Bronchial epithelial cell (primary cell): ENCODE data around the gene ZMYND12. TPM values are rescaled to one million over a fixed set of nuclear protein-coding genes. Genes with fewer than 3 reads are reported as not detected.
A peak's percentile ranks its signal among the peaks of the same experiment; 100 is the strongest.

Source experiments
- DNase-seq: peaks from one replicate; pipeline ENCODE4 v3.0.0-alpha.2; 2010; ENCODE audit warnings: low read depth
- FAIRE-seq: peaks from 2 replicates; lab custom pipeline; 2011; peaks lifted over from hg19 to GRCh38; lab: Jason Lieb, UNC
- H3K27me3 ChIP-seq: 2 replicates; pipeline ENCODE4 v1.5.1; 2011; ENCODE audit warnings: low read length; ENCODE audit not compliant: control insufficient read depth, insufficient read depth
- H3K36me3 ChIP-seq: 2 replicates; pipeline ENCODE4 v1.5.1; 2011; ENCODE audit warnings: low read length; ENCODE audit not compliant: control insufficient read depth, insufficient read depth
- H3K4me3 ChIP-seq: 2 replicates; pipeline ENCODE4 v1.5.1; 2011; ENCODE audit warnings: mild to moderate bottlenecking, low read depth, low read length, control low read depth
- total RNA-seq: library from RNA; depleted of rRNA; stranded (reverse); fragments of >200 nt; gene quantifications from 2 replicates; pipeline ENCODE4 v1.2.1, GENCODE V29; 2014
- TF ChIP-seq, protein P1 (sequence below): IDR thresholded peaks from 2 replicates; pipeline ENCODE4 v1.5.1; 2011; ENCODE audit warnings: mild to moderate bottlenecking, moderate library complexity, low read length, control low read depth, inconsistent platforms; ENCODE audit not compliant: insufficient read depth, severe bottlenecking

ZMYND12 gene
- total RNA-seq, 1 donor from 2014 or later: 0.26 TPM

DNA sequence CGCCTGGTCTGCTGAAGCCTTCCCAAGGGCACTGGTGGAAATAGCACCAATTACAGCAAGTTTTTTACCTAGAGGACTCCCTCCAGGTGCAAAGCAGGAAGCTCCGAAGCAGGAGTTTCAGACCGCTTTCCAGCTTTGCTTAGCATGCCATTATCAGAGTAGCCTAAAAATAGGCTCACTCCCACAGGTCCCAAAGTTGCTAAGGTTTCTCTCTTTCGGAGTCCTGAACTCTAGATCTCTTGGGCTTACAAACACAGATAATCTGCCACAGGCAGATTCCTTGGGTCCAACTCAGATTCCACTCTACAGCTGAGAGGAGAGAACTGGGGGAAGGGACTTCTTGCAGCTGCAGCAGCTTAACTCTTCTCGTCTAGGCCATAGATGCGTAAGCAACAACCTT is 22.5 kb downstream of the ZMYND12 start:
- FAIRE-seq (no peak), DNase-seq (no peak)
- TF ChIP-seq, protein P1, sequence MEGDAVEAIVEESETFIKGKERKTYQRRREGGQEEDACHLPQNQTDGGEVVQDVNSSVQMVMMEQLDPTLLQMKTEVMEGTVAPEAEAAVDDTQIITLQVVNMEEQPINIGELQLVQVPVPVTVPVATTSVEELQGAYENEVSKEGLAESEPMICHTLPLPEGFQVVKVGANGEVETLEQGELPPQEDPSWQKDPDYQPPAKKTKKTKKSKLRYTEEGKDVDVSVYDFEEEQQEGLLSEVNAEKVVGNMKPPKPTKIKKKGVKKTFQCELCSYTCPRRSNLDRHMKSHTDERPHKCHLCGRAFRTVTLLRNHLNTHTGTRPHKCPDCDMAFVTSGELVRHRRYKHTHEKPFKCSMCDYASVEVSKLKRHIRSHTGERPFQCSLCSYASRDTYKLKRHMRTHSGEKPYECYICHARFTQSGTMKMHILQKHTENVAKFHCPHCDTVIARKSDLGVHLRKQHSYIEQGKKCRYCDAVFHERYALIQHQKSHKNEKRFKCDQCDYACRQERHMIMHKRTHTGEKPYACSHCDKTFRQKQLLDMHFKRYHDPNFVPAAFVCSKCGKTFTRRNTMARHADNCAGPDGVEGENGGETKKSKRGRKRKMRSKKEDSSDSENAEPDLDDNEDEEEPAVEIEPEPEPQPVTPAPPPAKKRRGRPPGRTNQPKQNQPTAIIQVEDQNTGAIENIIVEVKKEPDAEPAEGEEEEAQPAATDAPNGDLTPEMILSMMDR: no peak
- Histone ChIP-seq H3K4me3 (no peak overlapping the region), H3K36me3 (no peaks in the 10 kb centered on the region), H3K27me3 (no peaks in the 10 kb centered on the region)

DNA sequence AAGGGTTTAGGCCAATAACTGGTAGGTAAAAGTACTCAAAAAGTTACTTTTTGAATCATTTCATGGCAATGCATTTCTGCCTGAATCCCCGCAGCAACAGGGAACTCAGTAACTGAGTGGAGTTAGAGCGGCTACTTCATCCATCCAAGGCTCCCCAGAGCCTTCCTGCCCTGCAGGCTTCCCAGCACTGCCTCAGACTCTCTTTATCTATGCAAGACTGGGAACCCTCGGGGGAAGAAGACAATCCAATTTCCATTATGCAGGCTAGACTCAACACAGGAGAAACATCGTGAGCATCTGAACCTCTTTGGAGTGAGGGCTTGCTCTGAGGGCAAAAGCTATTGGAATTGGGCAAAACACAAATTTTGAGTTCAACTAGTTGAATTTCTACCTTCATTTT is 23.1 kb downstream of the ZMYND12 start:
- H3K4me3 ChIP-seq: no peak overlapping the region
- DNase-seq: no peak

DNA sequence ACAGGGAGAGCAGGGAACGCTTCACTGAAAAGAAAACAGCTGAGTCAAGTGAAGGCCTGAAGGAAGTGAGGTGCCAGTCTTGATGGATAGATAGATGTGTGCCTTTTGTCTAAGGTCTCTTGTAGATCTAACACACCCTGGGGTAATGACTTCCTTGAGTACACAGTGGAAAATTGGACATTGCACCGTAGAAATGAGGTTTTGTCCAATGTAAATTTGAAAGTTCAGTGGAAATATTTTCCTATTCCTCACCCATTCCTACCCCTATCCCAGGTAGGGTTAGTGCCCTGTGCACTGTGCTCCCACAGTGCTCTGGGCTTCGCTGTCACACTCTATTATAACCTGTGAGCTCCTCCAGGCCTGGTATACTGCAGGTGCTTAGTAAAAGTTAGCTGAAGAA is 24.3 kb downstream of the ZMYND12 start:
- Histone ChIP-seq H3K27me3 (no peaks in the 10 kb centered on the region), H3K36me3 (no peaks in the 10 kb centered on the region), H3K4me3 (no peak overlapping the region)
- DNase-seq: no peak
- FAIRE-seq: no peak
- TF ChIP-seq, protein P1: no peak

More for the DNA sequence above, 23.1 kb downstream of the ZMYND12 start:
- H3K27me3 ChIP-seq: no peaks in the 10 kb centered on the region
- H3K36me3 ChIP-seq: no peaks in the 10 kb centered on the region
- TF ChIP-seq, protein P1: no peak
- FAIRE-seq: peak; percentile 43

DNA sequence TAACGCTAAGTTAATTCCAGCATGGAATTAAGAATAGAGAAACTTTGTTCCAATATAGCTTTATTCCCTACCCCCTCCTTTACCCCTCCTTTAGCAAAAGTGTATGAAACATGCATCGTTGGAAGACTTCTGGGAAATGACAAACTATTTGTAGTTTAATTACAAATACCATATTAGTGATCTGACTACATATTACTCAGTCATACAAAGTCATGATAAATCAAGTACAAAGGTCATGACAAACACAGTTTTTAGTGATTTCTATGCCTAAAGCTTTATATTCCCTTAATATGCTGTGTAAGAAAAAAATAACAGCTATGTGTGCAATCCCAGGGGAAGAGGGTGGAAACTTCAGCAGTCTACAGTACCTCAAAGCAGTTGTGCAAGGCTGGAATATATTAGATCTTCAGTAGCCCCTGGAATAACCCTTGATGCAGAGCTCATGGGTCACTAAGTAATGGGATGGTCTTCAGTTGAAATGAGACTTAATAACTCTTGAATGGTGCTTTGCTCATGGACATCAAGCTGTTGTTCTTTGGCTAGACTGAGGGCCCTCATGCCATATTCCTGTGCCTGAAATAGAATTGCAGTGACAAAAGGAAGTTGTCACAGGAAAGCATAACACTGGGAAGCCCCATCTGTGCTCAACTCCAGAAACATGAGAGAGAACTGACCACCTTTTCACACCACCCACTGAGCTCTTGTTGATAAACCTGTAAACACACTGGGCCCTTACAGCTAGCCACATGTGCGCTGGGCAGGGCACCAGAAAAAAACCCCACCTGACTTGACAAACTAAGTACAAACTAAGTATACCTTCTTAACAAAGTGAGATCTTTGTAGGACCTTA is 25.3 kb downstream of the ZMYND12 start:
- Histone ChIP-seq H3K27me3 (no peaks in the 10 kb centered on the region), H3K36me3 (no peaks in the 10 kb centered on the region), H3K4me3 (no peak overlapping the region)
- FAIRE-seq (no peak), DNase-seq (peak; percentile 10)
- TF ChIP-seq, protein P1: no peak

DNA sequence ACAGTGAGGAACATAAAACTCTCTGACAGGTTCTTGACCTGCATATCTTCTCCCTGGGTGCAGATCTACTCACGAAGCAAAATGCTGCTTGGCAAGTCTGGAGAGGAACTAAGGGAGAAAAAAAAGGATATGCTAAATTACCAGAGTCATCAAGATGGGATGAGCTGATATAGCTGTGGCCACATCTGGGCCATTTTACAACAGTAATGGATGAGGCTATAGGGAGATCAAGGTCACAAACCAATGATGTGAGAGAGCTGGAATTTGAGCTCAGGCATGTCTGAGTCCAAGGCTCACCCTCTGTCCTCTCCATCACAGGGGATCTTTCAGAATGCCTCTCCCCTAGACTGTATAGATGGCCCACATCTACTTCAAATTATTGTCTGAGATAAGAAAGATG is 26.2 kb downstream of the ZMYND12 start:
- H3K27me3 ChIP-seq: no peaks in the 10 kb centered on the region
- no peak for FAIRE-seq
- TF ChIP-seq, protein P1: no peak

More for the DNA sequence above, 26.2 kb downstream of the ZMYND12 start:
- no peaks in the 10 kb centered on the region for H3K36me3 ChIP-seq
- DNase-seq: no peak
- no peak overlapping the region for H3K4me3 ChIP-seq
